Astrocyte (in vitro differentiated cells and primary cell): ENCODE data around the gene HERC2. TPM values are rescaled to one million over a fixed set of nuclear protein-coding genes. Genes with fewer than 3 reads are reported as not detected.
"Not testable (repeated sequence)": the region's sequence is repeated elsewhere in the genome, so short reads cannot be mapped to it uniquely, and the experiment has no call there.

Experiments
- DNase-seq: peaks from one replicate; pipeline ENCODE4 v3.0.0-alpha.2; 2010; ENCODE audit warnings: low read depth
- FAIRE-seq: peaks from 2 replicates; lab custom pipeline; 2011; peaks lifted over from hg19 to GRCh38; lab: Jason Lieb, UNC
- H2AFZ ChIP-seq: 2 replicates; pipeline ENCODE4 v1.6.0; 2012; ENCODE audit warnings: low read depth, low read length, inconsistent platforms
- H3K27ac ChIP-seq: 2 replicates; pipeline ENCODE4 v1.5.1; 2011; ENCODE audit warnings: low read depth, low read length, inconsistent platforms
- H3K27me3 ChIP-seq: 2 replicates; pipeline ENCODE4 v1.6.0; 2011; ENCODE audit warnings: low read length, inconsistent platforms; ENCODE audit not compliant: insufficient read depth
- H3K36me3 ChIP-seq: 2 replicates; pipeline ENCODE4 v1.5.1; 2011; ENCODE audit warnings: low read length, inconsistent platforms; ENCODE audit not compliant: insufficient read depth
- H3K4me1 ChIP-seq: 2 replicates; pipeline ENCODE4 v1.5.1; 2011; ENCODE audit warnings: low read length, inconsistent platforms; ENCODE audit not compliant: insufficient read depth
- H3K4me2 ChIP-seq: 2 replicates; pipeline ENCODE4 v1.6.0; 2012; ENCODE audit warnings: low read length, inconsistent platforms
- H3K4me3 ChIP-seq: 2 replicates; pipeline ENCODE4 v1.5.1; 2011; ENCODE audit warnings: low read depth, mild to moderate bottlenecking, low read length, inconsistent platforms; ENCODE audit not compliant: insufficient read depth
- H3K79me2 ChIP-seq: 2 replicates; pipeline ENCODE4 v1.6.0; 2012; ENCODE audit warnings: mild to moderate bottlenecking, low read length, inconsistent platforms; ENCODE audit not compliant: insufficient read depth
- H3K9ac ChIP-seq: 2 replicates; pipeline ENCODE4 v1.6.0; 2012; ENCODE audit warnings: mild to moderate bottlenecking, low read length, inconsistent platforms
- H3K9me3 ChIP-seq: 2 replicates; pipeline ENCODE4 v1.5.1; 2012; ENCODE audit warnings: low read depth, mild to moderate bottlenecking, low read length, inconsistent platforms; ENCODE audit not compliant: insufficient read depth
- H4K20me1 ChIP-seq: 2 replicates; pipeline ENCODE4 v1.6.0; 2012; ENCODE audit warnings: low read length, inconsistent platforms; ENCODE audit not compliant: insufficient read depth
- H3K27ac Mint-ChIP-seq: one replicate; pipeline ENCODE4 v1.8.0; 2021; ENCODE audit warnings: mild to moderate bottlenecking, mixed read lengths; ENCODE audit not compliant: unreplicated experiment
- H3K27me3 Mint-ChIP-seq: one replicate; pipeline ENCODE4 v1.8.0; 2021; ENCODE audit warnings: low read depth, mixed read lengths; ENCODE audit not compliant: unreplicated experiment
- H3K36me3 Mint-ChIP-seq: one replicate; pipeline ENCODE4 v1.8.0; 2021; ENCODE audit warnings: low read depth, mixed read lengths; ENCODE audit not compliant: unreplicated experiment
- H3K4me1 Mint-ChIP-seq: one replicate; pipeline ENCODE4 v1.8.0; 2021; ENCODE audit warnings: low read depth, mixed read lengths; ENCODE audit not compliant: unreplicated experiment
- H3K4me3 Mint-ChIP-seq: one replicate; pipeline ENCODE4 v1.8.0; 2021; ENCODE audit warnings: mild to moderate bottlenecking, moderate library complexity, mixed read lengths; ENCODE audit not compliant: unreplicated experiment
- H3K9me3 Mint-ChIP-seq: one replicate; pipeline ENCODE4 v1.8.0; 2021; ENCODE audit warnings: mild to moderate bottlenecking, mixed read lengths; ENCODE audit not compliant: unreplicated experiment
- EZH2 ChIP-seq: IDR thresholded peaks from 2 replicates; pipeline ENCODE4 v1.6.1; 2012; ENCODE audit warnings: mild to moderate bottlenecking, low read length, inconsistent platforms; ENCODE audit not compliant: insufficient read depth
- total RNA-seq: library from RNA; stranded (reverse); gene quantifications from 2 replicates; pipeline ENCODE4 v1.2.1, GENCODE V29; 2021
- TF ChIP-seq, protein P1 (sequence below): IDR thresholded peaks from 2 replicates; pipeline ENCODE4 v1.5.1; 2011; ENCODE audit warnings: low read depth, mild to moderate bottlenecking, inconsistent platforms, low read length, moderate library complexity; ENCODE audit not compliant: insufficient read depth

The HERC2 gene
- total RNA-seq, 1 donor from 2014 or later, result 61.5 TPM

DNA sequence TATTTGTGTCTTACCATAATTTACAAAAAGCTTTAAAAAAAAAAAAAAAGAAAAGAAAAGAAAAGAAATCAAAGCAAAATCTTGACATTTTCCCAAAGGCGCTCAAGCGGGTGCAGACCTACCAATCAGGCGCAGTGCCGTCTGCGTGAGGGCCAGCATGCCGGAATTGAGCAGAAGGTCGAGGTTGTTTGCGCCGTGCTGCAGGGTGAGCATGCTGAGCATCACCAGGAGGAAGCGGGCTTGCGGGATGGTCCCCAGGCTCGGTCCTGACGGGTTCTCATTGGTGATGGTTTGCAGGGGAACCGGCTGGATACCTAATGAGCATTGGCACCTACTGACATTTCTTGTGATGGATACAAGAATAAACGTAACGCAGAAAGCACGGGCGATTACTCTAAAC, 93.9 kb downstream of the HERC2 start:
- no peaks in the 10 kb centered on the region for H3K27me3 ChIP-seq
- TF ChIP-seq EZH2, result no peak
- TF ChIP-seq, protein P1, sequence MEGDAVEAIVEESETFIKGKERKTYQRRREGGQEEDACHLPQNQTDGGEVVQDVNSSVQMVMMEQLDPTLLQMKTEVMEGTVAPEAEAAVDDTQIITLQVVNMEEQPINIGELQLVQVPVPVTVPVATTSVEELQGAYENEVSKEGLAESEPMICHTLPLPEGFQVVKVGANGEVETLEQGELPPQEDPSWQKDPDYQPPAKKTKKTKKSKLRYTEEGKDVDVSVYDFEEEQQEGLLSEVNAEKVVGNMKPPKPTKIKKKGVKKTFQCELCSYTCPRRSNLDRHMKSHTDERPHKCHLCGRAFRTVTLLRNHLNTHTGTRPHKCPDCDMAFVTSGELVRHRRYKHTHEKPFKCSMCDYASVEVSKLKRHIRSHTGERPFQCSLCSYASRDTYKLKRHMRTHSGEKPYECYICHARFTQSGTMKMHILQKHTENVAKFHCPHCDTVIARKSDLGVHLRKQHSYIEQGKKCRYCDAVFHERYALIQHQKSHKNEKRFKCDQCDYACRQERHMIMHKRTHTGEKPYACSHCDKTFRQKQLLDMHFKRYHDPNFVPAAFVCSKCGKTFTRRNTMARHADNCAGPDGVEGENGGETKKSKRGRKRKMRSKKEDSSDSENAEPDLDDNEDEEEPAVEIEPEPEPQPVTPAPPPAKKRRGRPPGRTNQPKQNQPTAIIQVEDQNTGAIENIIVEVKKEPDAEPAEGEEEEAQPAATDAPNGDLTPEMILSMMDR, result no peak
- H3K36me3 ChIP-seq, result peaks cover 5% of the 10 kb centered on the region
- peaks cover 17% of the 10 kb centered on the region for H3K36me3 Mint-ChIP-seq
- no peaks in the 10 kb centered on the region for H3K4me1 ChIP-seq
- H3K4me1 Mint-ChIP-seq, result no peaks in the 10 kb centered on the region
- no peak for DNase-seq
- H3K9ac ChIP-seq, result no peak overlapping the region
- H2AFZ ChIP-seq, result no peak overlapping the region
- H4K20me1 ChIP-seq, result no peaks in the 10 kb centered on the region
- no peak overlapping the region for H3K4me3 ChIP-seq
- no peaks in the 10 kb centered on the region for H3K9me3 ChIP-seq
- no peak overlapping the region for H3K4me3 Mint-ChIP-seq
- H3K79me2 ChIP-seq, result no peaks in the 10 kb centered on the region
- H3K9me3 Mint-ChIP-seq, result no peaks in the 10 kb centered on the region
- H3K27ac Mint-ChIP-seq, result no peak overlapping the region
- FAIRE-seq, result no peak
- H3K27me3 Mint-ChIP-seq, result no peaks in the 10 kb centered on the region
- H3K4me2 ChIP-seq, result no peak overlapping the region
- no peak overlapping the region for H3K27ac ChIP-seq

DNA sequence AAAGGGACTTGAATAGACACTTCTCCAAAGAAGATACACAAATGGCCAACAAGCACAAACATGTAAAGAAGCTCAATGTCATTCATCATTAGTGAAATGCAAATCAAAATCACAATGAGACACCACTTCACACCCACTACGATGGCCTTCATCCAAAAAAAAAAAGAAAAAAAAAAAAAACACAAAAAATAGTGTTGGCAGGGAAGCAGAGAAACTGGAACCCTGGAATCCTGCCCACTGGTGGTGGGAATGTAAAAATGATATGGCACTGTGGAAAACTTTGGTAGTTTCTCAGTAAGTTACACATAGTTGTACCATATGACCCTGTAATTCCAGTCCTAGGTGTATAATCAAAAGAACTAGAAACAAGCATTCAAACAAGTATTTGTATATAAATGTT, 94.7 kb downstream of the HERC2 start:
- not testable (repeated sequence) for H3K27me3 Mint-ChIP-seq, H3K4me1 ChIP-seq, H3K4me1 Mint-ChIP-seq, FAIRE-seq, H4K20me1 ChIP-seq, H3K9me3 Mint-ChIP-seq, H3K4me3 Mint-ChIP-seq, H3K9me3 ChIP-seq, H3K27ac Mint-ChIP-seq, H3K79me2 ChIP-seq, H3K9ac ChIP-seq, H3K27me3 ChIP-seq, H3K4me3 ChIP-seq, H3K36me3 ChIP-seq, H3K4me2 ChIP-seq, H3K27ac ChIP-seq, DNase-seq, H2AFZ ChIP-seq
- peaks cover 13% of the 10 kb centered on the region for H3K36me3 Mint-ChIP-seq

DNA sequence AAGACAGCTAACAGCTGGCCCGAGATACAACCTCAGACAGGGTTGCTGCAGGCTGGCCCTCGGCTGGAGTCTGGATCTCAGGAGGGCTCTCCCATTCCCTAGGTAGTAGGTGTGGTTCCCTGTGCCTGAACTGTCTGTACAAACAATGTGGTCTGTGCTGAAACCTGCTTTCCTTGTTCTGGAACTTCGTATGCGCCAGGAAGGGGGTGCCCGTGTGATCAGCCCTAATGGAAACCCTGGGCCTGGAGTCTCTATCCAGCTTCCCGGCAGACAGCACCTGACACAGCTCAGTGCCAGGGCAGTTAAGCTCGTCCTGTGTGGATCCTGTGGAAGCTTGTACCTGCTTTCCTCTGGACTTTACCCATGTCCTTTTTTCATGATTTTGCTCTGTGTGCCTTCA, 99.4 kb downstream of the HERC2 start:
- peaks cover 12% of the 10 kb centered on the region for H3K36me3 Mint-ChIP-seq
- H3K27me3 Mint-ChIP-seq, H3K27ac Mint-ChIP-seq, H3K4me3 Mint-ChIP-seq, DNase-seq, H3K36me3 ChIP-seq, H3K4me1 ChIP-seq, H3K27me3 ChIP-seq, H3K9ac ChIP-seq, H3K4me3 ChIP-seq, H4K20me1 ChIP-seq, H3K4me1 Mint-ChIP-seq, H2AFZ ChIP-seq, H3K4me2 ChIP-seq, H3K9me3 ChIP-seq, FAIRE-seq, H3K79me2 ChIP-seq, H3K9me3 Mint-ChIP-seq, H3K27ac ChIP-seq: not testable (repeated sequence)

DNA sequence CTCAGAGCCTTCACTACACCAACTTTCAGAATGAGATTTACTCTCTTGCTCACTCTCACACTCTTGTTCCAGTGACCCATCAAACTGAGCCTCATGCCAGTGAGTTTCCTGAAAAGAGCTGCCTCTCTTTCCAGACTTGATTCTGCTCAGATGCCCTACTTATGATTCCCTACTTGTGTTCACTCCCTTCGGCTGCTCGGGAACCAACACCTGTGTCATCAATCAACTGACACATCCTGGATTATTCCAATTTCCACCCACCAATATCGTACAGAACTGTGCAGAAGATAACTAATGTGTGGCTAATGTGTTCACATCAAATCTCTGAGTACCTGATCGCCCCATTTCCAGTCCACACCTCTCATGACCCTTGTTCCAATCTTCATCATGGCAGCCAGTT, 100.3 kb downstream of the HERC2 start:
- H3K79me2 ChIP-seq, FAIRE-seq, H3K4me2 ChIP-seq, H3K4me1 ChIP-seq, H3K9me3 Mint-ChIP-seq, H2AFZ ChIP-seq, H3K27ac Mint-ChIP-seq, H3K4me3 Mint-ChIP-seq, H3K4me1 Mint-ChIP-seq, H3K4me3 ChIP-seq, DNase-seq, H4K20me1 ChIP-seq, H3K9me3 ChIP-seq, H3K36me3 ChIP-seq, H3K9ac ChIP-seq, H3K27me3 Mint-ChIP-seq, H3K27ac ChIP-seq, H3K36me3 Mint-ChIP-seq, H3K27me3 ChIP-seq: not testable (repeated sequence)
